ENCODE measurements around the gene RASSF9.

DNA sequence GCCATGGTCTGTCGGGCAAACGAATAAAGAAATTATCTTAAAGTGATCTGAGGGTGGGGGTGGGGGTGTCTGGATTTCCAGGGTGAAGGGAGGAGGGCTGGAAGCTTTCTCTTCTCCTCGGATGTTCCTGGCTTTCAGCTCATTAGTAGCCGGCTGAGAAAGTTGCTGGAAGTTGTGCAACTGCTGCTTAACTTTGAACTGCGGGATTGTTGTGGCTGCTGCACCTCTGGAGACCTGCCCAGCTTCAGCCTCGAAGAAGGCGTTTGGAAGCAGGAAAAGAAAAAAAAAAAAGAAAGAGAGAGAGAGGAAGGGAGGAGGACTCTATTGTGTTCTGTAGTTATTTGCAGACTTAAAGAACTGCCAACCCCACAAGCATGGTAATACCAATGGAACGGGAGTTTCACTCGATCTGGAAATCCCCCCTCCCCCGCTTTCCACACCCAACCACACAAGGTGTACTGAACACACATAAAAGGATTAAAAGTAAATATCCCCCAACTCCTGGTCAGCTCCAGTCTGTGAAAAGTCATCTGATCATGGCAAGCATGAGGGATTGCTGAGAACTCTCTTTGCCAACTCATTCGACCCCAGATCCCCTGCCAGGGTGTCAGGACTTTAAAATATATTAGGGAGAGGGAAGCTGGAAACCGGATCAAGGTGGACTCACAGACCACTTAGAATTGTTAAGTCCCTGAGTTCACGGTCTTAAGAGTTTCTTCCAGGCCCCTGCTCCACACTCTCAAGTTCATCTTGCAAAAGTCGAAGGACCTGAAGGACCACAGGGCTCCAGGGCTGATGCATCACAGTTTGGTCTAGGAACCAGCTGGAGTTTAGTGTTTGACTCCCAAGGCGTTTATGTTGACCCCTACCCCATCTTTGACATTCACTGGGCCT is at the start of gene RASSF9:
- TF ChIP-seq EZH2 (IDR thresholded peaks at IDR 0.05; ENCODE audit: borderline replicate concordance, low read depth, low read length, poor library complexity, severe bottlenecking), result no peak
- TF ChIP-seq, protein P1, sequence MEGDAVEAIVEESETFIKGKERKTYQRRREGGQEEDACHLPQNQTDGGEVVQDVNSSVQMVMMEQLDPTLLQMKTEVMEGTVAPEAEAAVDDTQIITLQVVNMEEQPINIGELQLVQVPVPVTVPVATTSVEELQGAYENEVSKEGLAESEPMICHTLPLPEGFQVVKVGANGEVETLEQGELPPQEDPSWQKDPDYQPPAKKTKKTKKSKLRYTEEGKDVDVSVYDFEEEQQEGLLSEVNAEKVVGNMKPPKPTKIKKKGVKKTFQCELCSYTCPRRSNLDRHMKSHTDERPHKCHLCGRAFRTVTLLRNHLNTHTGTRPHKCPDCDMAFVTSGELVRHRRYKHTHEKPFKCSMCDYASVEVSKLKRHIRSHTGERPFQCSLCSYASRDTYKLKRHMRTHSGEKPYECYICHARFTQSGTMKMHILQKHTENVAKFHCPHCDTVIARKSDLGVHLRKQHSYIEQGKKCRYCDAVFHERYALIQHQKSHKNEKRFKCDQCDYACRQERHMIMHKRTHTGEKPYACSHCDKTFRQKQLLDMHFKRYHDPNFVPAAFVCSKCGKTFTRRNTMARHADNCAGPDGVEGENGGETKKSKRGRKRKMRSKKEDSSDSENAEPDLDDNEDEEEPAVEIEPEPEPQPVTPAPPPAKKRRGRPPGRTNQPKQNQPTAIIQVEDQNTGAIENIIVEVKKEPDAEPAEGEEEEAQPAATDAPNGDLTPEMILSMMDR (conservative IDR thresholded peaks at IDR 0.05; ENCODE audit: low read depth, low read length), result no peak

Measured in A673 (cell line).